ENCODE data around the gene R3HDML. TPM values are rescaled to one million over a fixed set of nuclear protein-coding genes. Genes with fewer than 3 reads are reported as not detected.
A peak's percentile ranks its signal among the peaks of the same experiment; 100 is the strongest.

R3HDML gene
- total and polyA plus RNA-seq, 2 of the 13 experiments (the other 11 are each of a cell fraction or from before 2014, with no cell fraction given), result not detected

DNA sequence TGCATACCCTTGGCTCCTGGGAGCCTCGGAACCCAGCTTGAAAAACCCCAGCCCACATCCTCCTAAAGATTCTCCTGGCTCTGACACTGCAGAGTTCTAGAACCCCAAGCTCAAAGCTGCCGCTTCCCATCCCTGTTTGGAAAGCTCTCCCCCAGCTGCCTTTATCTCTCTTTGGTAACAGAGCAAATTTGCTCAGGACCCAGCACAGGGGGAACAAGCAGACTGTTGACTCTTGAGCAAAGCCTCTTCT lies 57.5 kb downstream of the R3HDML start (continued):
- TF ChIP-seq, protein P1, sequence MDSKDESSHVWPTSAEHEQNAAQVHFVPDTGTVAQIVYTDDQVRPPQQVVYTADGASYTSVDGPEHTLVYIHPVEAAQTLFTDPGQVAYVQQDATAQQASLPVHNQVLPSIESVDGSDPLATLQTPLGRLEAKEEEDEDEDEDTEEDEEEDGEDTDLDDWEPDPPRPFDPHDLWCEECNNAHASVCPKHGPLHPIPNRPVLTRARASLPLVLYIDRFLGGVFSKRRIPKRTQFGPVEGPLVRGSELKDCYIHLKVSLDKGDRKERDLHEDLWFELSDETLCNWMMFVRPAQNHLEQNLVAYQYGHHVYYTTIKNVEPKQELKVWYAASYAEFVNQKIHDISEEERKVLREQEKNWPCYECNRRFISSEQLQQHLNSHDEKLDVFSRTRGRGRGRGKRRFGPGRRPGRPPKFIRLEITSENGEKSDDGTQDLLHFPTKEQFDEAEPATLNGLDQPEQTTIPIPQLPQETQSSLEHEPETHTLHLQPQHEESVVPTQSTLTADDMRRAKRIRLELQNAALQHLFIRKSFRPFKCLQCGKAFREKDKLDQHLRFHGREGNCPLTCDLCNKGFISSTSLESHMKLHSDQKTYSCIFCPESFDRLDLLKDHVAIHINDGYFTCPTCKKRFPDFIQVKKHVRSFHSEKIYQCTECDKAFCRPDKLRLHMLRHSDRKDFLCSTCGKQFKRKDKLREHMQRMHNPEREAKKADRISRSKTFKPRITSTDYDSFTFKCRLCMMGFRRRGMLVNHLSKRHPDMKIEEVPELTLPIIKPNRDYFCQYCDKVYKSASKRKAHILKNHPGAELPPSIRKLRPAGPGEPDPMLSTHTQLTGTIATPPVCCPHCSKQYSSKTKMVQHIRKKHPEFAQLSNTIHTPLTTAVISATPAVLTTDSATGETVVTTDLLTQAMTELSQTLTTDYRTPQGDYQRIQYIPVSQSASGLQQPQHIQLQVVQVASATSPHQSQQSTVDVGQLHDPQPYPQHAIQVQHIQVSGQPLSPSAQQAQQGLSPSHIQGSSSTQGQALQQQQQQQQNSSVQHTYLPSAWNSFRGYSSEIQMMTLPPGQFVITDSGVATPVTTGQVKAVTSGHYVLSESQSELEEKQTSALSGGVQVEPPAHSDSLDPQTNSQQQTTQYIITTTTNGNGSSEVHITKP (CRISPR knock-in tag; IDR thresholded peaks at IDR 0.05; ENCODE audit: low read depth), result no peak; the same call in 1 of the 2 replicates
- TF ChIP-seq ZFP37 (CRISPR knock-in tag; IDR thresholded peaks at IDR 0.05; ENCODE audit: borderline replicate concordance), result 0 out of 2 replicates have a peak, but pooled peaks have one; percentile 97
- peak; percentile 98; the same call in 1 of the 2 replicates for TF ChIP-seq CREM (IDR thresholded peaks at IDR 0.05)
- TF ChIP-seq CREM (CRISPR knock-in tag; IDR thresholded peaks at IDR 0.05), result no peak
- TF ChIP-seq SMAD3 (CRISPR knock-in tag; IDR thresholded peaks at IDR 0.05), result peak; percentile 99; the same call in 1 of the 2 replicates
- TF ChIP-seq ZBTB3 (CRISPR knock-in tag; IDR thresholded peaks at IDR 0.05; ENCODE audit: borderline replicate concordance, low read depth), result no peak; the same call in 1 of the 2 replicates
- TF ChIP-seq NCOA2 (CRISPR knock-in tag; IDR thresholded peaks at IDR 0.05), result peak; percentile 100
- TF ChIP-seq MAZ (IDR thresholded peaks at IDR 0.05; ENCODE audit: borderline replicate concordance, low read depth, low read length), result no peak; the same call in 1 of the 2 replicates
- TF ChIP-seq MAZ (CRISPR knock-in tag; IDR thresholded peaks at IDR 0.05; ENCODE audit: low read depth), result peak; percentile 98; the same call in 1 of the 2 replicates
- peak; percentile 90 for TF ChIP-seq TRIM24 (CRISPR knock-in tag; IDR thresholded peaks at IDR 0.05)
- 0 out of 2 replicates have a peak, but pooled peaks have one; percentile 57 for TF ChIP-seq ZNF446 (CRISPR knock-in tag; IDR thresholded peaks at IDR 0.05)
- TF ChIP-seq ARHGAP35 (CRISPR knock-in tag; IDR thresholded peaks at IDR 0.05; ENCODE audit: borderline replicate concordance), result peak; percentile 50; the same call in 1 of the 2 replicates
- TF ChIP-seq ZNF841 (CRISPR knock-in tag; IDR thresholded peaks at IDR 0.05; ENCODE audit: borderline replicate concordance), result no peak
- TF ChIP-seq HES4 (CRISPR knock-in tag; IDR thresholded peaks at IDR 0.05; ENCODE audit: borderline replicate concordance), result no peak
- TF ChIP-seq RAD21 (CRISPR knock-in tag; IDR thresholded peaks at IDR 0.05), result peak; percentile 72; the same call in 1 of the 2 replicates
- TF ChIP-seq, protein P2, sequence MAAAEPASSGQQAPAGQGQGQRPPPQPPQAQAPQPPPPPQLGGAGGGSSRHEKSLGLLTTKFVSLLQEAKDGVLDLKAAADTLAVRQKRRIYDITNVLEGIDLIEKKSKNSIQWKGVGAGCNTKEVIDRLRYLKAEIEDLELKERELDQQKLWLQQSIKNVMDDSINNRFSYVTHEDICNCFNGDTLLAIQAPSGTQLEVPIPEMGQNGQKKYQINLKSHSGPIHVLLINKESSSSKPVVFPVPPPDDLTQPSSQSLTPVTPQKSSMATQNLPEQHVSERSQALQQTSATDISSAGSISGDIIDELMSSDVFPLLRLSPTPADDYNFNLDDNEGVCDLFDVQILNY (CRISPR knock-in tag; conservative IDR thresholded peaks at IDR 0.05), result no peak
- no peak for TF ChIP-seq EZH2 (conservative IDR thresholded peaks at IDR 0.05; ENCODE audit: low read depth, low read length)
- TF ChIP-seq ZNF232 (CRISPR knock-in tag; IDR thresholded peaks at IDR 0.05; ENCODE audit: borderline replicate concordance), result peak; percentile 98; the same call in 1 of the 2 replicates
- TF ChIP-seq, protein P3, sequence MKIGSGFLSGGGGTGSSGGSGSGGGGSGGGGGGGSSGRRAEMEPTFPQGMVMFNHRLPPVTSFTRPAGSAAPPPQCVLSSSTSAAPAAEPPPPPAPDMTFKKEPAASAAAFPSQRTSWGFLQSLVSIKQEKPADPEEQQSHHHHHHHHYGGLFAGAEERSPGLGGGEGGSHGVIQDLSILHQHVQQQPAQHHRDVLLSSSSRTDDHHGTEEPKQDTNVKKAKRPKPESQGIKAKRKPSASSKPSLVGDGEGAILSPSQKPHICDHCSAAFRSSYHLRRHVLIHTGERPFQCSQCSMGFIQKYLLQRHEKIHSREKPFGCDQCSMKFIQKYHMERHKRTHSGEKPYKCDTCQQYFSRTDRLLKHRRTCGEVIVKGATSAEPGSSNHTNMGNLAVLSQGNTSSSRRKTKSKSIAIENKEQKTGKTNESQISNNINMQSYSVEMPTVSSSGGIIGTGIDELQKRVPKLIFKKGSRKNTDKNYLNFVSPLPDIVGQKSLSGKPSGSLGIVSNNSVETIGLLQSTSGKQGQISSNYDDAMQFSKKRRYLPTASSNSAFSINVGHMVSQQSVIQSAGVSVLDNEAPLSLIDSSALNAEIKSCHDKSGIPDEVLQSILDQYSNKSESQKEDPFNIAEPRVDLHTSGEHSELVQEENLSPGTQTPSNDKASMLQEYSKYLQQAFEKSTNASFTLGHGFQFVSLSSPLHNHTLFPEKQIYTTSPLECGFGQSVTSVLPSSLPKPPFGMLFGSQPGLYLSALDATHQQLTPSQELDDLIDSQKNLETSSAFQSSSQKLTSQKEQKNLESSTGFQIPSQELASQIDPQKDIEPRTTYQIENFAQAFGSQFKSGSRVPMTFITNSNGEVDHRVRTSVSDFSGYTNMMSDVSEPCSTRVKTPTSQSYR (CRISPR knock-in tag; IDR thresholded peaks at IDR 0.05; ENCODE audit: borderline replicate concordance), result peak; percentile 97
- no peak for TF ChIP-seq ZNF101 (CRISPR knock-in tag; IDR thresholded peaks at IDR 0.05; ENCODE audit: borderline replicate concordance, low read depth)
- TF ChIP-seq ZNF326 (CRISPR knock-in tag; IDR thresholded peaks at IDR 0.05; ENCODE audit: borderline replicate concordance), result no peak
- TF ChIP-seq, protein P4, sequence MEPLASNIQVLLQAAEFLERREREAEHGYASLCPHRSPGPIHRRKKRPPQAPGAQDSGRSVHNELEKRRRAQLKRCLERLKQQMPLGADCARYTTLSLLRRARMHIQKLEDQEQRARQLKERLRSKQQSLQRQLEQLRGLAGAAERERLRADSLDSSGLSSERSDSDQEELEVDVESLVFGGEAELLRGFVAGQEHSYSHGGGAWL (CRISPR knock-in tag; IDR thresholded peaks at IDR 0.05), result no peak
- peak; percentile 70; the same call in 1 of the 2 replicates for TF ChIP-seq PHF20 (CRISPR knock-in tag; IDR thresholded peaks at IDR 0.05)

All from HepG2 (cell line).